Astrocyte (in vitro differentiated cells and primary cell): ENCODE data around the gene CACNA1A. TPM values are rescaled to one million over a fixed set of nuclear protein-coding genes. Genes with fewer than 3 reads are reported as not detected.

Experiments
- DNase-seq: peaks from one replicate; pipeline ENCODE4 v3.0.0-alpha.2; 2010; ENCODE audit warnings: low read depth
- FAIRE-seq: peaks from 2 replicates; lab custom pipeline; 2011; peaks lifted over from hg19 to GRCh38; lab: Jason Lieb, UNC
- H2AFZ ChIP-seq: 2 replicates; pipeline ENCODE4 v1.6.0; 2012; ENCODE audit warnings: low read depth, low read length, inconsistent platforms
- H3K27ac ChIP-seq: 2 replicates; pipeline ENCODE4 v1.5.1; 2011; ENCODE audit warnings: low read depth, low read length, inconsistent platforms
- H3K27me3 ChIP-seq: 2 replicates; pipeline ENCODE4 v1.6.0; 2011; ENCODE audit warnings: low read length, inconsistent platforms; ENCODE audit not compliant: insufficient read depth
- H3K36me3 ChIP-seq: 2 replicates; pipeline ENCODE4 v1.5.1; 2011; ENCODE audit warnings: low read length, inconsistent platforms; ENCODE audit not compliant: insufficient read depth
- H3K4me1 ChIP-seq: 2 replicates; pipeline ENCODE4 v1.5.1; 2011; ENCODE audit warnings: low read length, inconsistent platforms; ENCODE audit not compliant: insufficient read depth
- H3K4me2 ChIP-seq: 2 replicates; pipeline ENCODE4 v1.6.0; 2012; ENCODE audit warnings: low read length, inconsistent platforms
- H3K4me3 ChIP-seq: 2 replicates; pipeline ENCODE4 v1.5.1; 2011; ENCODE audit warnings: low read depth, mild to moderate bottlenecking, low read length, inconsistent platforms; ENCODE audit not compliant: insufficient read depth
- H3K79me2 ChIP-seq: 2 replicates; pipeline ENCODE4 v1.6.0; 2012; ENCODE audit warnings: mild to moderate bottlenecking, low read length, inconsistent platforms; ENCODE audit not compliant: insufficient read depth
- H3K9ac ChIP-seq: 2 replicates; pipeline ENCODE4 v1.6.0; 2012; ENCODE audit warnings: mild to moderate bottlenecking, low read length, inconsistent platforms
- H3K9me3 ChIP-seq: 2 replicates; pipeline ENCODE4 v1.5.1; 2012; ENCODE audit warnings: low read depth, mild to moderate bottlenecking, low read length, inconsistent platforms; ENCODE audit not compliant: insufficient read depth
- H4K20me1 ChIP-seq: 2 replicates; pipeline ENCODE4 v1.6.0; 2012; ENCODE audit warnings: low read length, inconsistent platforms; ENCODE audit not compliant: insufficient read depth
- H3K27ac Mint-ChIP-seq: one replicate; pipeline ENCODE4 v1.8.0; 2021; ENCODE audit warnings: mild to moderate bottlenecking, mixed read lengths; ENCODE audit not compliant: unreplicated experiment
- H3K27me3 Mint-ChIP-seq: one replicate; pipeline ENCODE4 v1.8.0; 2021; ENCODE audit warnings: low read depth, mixed read lengths; ENCODE audit not compliant: unreplicated experiment
- H3K36me3 Mint-ChIP-seq: one replicate; pipeline ENCODE4 v1.8.0; 2021; ENCODE audit warnings: low read depth, mixed read lengths; ENCODE audit not compliant: unreplicated experiment
- H3K4me1 Mint-ChIP-seq: one replicate; pipeline ENCODE4 v1.8.0; 2021; ENCODE audit warnings: low read depth, mixed read lengths; ENCODE audit not compliant: unreplicated experiment
- H3K4me3 Mint-ChIP-seq: one replicate; pipeline ENCODE4 v1.8.0; 2021; ENCODE audit warnings: mild to moderate bottlenecking, moderate library complexity, mixed read lengths; ENCODE audit not compliant: unreplicated experiment
- H3K9me3 Mint-ChIP-seq: one replicate; pipeline ENCODE4 v1.8.0; 2021; ENCODE audit warnings: mild to moderate bottlenecking, mixed read lengths; ENCODE audit not compliant: unreplicated experiment
- CTCF ChIP-seq: IDR thresholded peaks from 2 replicates; pipeline ENCODE4 v1.5.1; 2011; ENCODE audit warnings: low read depth, mild to moderate bottlenecking, inconsistent platforms, low read length, moderate library complexity; ENCODE audit not compliant: insufficient read depth
- EZH2 ChIP-seq: IDR thresholded peaks from 2 replicates; pipeline ENCODE4 v1.6.1; 2012; ENCODE audit warnings: mild to moderate bottlenecking, low read length, inconsistent platforms; ENCODE audit not compliant: insufficient read depth
- total RNA-seq: library from RNA; stranded (reverse); gene quantifications from 2 replicates; pipeline ENCODE4 v1.2.1, GENCODE V29; 2021

CACNA1A gene
- total RNA-seq, 1 donor from 2014 or later, result 9.4 TPM

GRCh38 chr19:13176345-13176744 is 329.9 kb downstream of the CACNA1A start:
- Mint-ChIP-seq H3K27me3 (no peaks in the 10 kb centered on the region), H3K4me3 (no peak overlapping the region), H3K4me1 (peaks cover 8% of the 10 kb centered on the region), H3K36me3 (no peaks in the 10 kb centered on the region), H3K9me3 (no peaks in the 10 kb centered on the region), H3K27ac (no peak overlapping the region)
- no peak overlapping the region for H3K27ac ChIP-seq
- H3K4me2 ChIP-seq, result peak overlapping the region; percentile 15
- no peak for FAIRE-seq
- H3K79me2 ChIP-seq, result no peaks in the 10 kb centered on the region
- no peak for TF ChIP-seq CTCF
- TF ChIP-seq EZH2, result no peak
- no peak overlapping the region for H2AFZ ChIP-seq
- no peak overlapping the region for H3K4me3 ChIP-seq
- no peaks in the 10 kb centered on the region for H3K36me3 ChIP-seq
- no peaks in the 10 kb centered on the region for H4K20me1 ChIP-seq
- no peaks in the 10 kb centered on the region for H3K27me3 ChIP-seq
- no peak overlapping the region for H3K9ac ChIP-seq
- peaks cover 14% of the 10 kb centered on the region for H3K4me1 ChIP-seq
- no peaks in the 10 kb centered on the region for H3K9me3 ChIP-seq
- DNase-seq, result peak; percentile 74

GRCh38 chr19:13173139-13173737 is 333.0 kb downstream of the CACNA1A start:
- DNase-seq (no peak), FAIRE-seq (no peak)
- Mint-ChIP-seq H3K27me3 (no peaks in the 10 kb centered on the region), H3K4me3 (no peak overlapping the region), H3K9me3 (no peaks in the 10 kb centered on the region), H3K36me3 (no peaks in the 10 kb centered on the region), H3K27ac (no peak overlapping the region), H3K4me1 (peaks cover 15% of the 10 kb centered on the region)
- Histone ChIP-seq H3K4me1 (peaks cover 23% of the 10 kb centered on the region), H3K27me3 (no peaks in the 10 kb centered on the region), H3K9ac (no peak overlapping the region), H3K4me3 (no peak overlapping the region), H3K79me2 (peaks cover 2% of the 10 kb centered on the region), H3K36me3 (no peaks in the 10 kb centered on the region), H4K20me1 (no peaks in the 10 kb centered on the region), H3K4me2 (no peak overlapping the region), H2AFZ (no peak overlapping the region), H3K27ac (no peak overlapping the region), H3K9me3 (no peaks in the 10 kb centered on the region)
- TF ChIP-seq CTCF, result no peak

GRCh38 chr19:13172346-13173138 is 333.7 kb downstream of the CACNA1A start:
- Histone ChIP-seq H4K20me1 (no peaks in the 10 kb centered on the region), H3K4me2 (peak overlapping the region; percentile 69), H3K27ac (peak overlapping the region; percentile 61), H3K9ac (peak overlapping the region; percentile 23), H3K4me3 (no peak overlapping the region), H2AFZ (peak overlapping the region; percentile 75), H3K27me3 (no peaks in the 10 kb centered on the region), H3K4me1 (peaks cover 29% of the 10 kb centered on the region), H3K9me3 (no peaks in the 10 kb centered on the region), H3K36me3 (no peaks in the 10 kb centered on the region), H3K79me2 (peaks cover 2% of the 10 kb centered on the region)
- Mint-ChIP-seq H3K27me3 (no peaks in the 10 kb centered on the region), H3K4me1 (peaks cover 18% of the 10 kb centered on the region), H3K27ac (peak overlapping the region; percentile 96), H3K36me3 (no peaks in the 10 kb centered on the region), H3K9me3 (no peaks in the 10 kb centered on the region), H3K4me3 (no peak overlapping the region)
- DNase-seq (peak; percentile 79), FAIRE-seq (peak; percentile 55)
- TF ChIP-seq EZH2 (no peak), CTCF (no peak)
